Colonic mucosa (tissue), 4 donors: ENCODE measurements around the gene WDFY4. TPM values are rescaled to one million over a fixed set of nuclear protein-coding genes. Genes with fewer than 3 reads are reported as not detected.

Experiments
- DNase-seq: peaks from one replicate; pipeline ENCODE4 v3.0.0-alpha.2; 2020
- H3K27ac ChIP-seq: fragments of 200-600 bp; one replicate; pipeline ENCODE4 v1.8.0; 2021
- H3K27me3 ChIP-seq: fragments of 200-600 bp; one replicate; pipeline ENCODE4 v1.8.0; 2021
- H3K36me3 ChIP-seq: fragments of 200-600 bp; one replicate; pipeline ENCODE4 v1.8.0; 2021
- H3K4me1 ChIP-seq: fragments of 200-600 bp; one replicate; pipeline ENCODE4 v1.8.0; 2021; ENCODE audit warnings: mild to moderate bottlenecking
- H3K4me3 ChIP-seq: fragments of 200-600 bp; one replicate; pipeline ENCODE4 v1.8.0; 2021
- H3K9ac ChIP-seq, 2 donors: one replicate each; pipeline ENCODE4 v1.7.0; 2013; ENCODE audit warnings: control low read depth in 2 of 2, low read depth in 2 of 2, low read length in 2 of 2
- H3K9me3 ChIP-seq: fragments of 200-600 bp; one replicate; pipeline ENCODE4 v1.8.0; 2021
- CTCF ChIP-seq: fragments of 200-600 bp; IDR thresholded peaks from one replicate; pipeline ENCODE4 v1.8.0; 2022; ENCODE audit warnings: antibody characterized with exemption, mild to moderate bottlenecking
- intact Hi-C: fragments of 100-400 bp; cut with DNase I; formaldehyde crosslinking; loops from one replicate; pipeline ENCODE4 v1.14.1; 2022
- total RNA-seq, 2 donors: library from RNA; stranded (reverse); fragmentation: NEBNext Ultra II Directional in 1 of 2; extraction: Animal tissue kit (Norgen Biotek cat#: 25700) in 1 of 2; gene quantifications; one replicate each; pipeline ENCODE4 v1.2.1, GENCODE V29; 2021
- donor health status: healthy.
- donor health status: DM: no; HTN: no; CAD: no.
- donor health status: DM: no; HTN: no; CAD: no.

Gene WDFY4
- total RNA-seq, 2 donors from 2014 or later: 1.5 to 1.6 TPM

- intact Hi-C loops: no loop called here
- H3K27ac ChIP-seq: no peak overlapping the region
- no peaks in the 10 kb centered on the region for H3K9me3 ChIP-seq
- no peaks in the 10 kb centered on the region for H3K36me3 ChIP-seq
- H3K27me3 ChIP-seq: no peaks in the 10 kb centered on the region
- H3K4me3 ChIP-seq: no peak overlapping the region
- no peaks in the 10 kb centered on the region for H3K4me1 ChIP-seq
- DNase-seq: no peak
- no peak for TF ChIP-seq CTCF
- no peak overlapping the region for H3K9ac ChIP-seq
These were observed 216.6 kb downstream of the WDFY4 start for GRCh38 chr10:48901319-48901718.

GRCh38 chr10:48902096-48902495, 217.4 kb downstream of the WDFY4 start:
- intact Hi-C loops: no loop called here

GRCh38 chr10:48903151-48903550, 218.5 kb downstream of the WDFY4 start:
- no peak for TF ChIP-seq CTCF
- Histone ChIP-seq H3K9me3 (no peaks in the 10 kb centered on the region), H3K4me3 (no peak overlapping the region), H3K27ac (no peak overlapping the region), H3K36me3 (no peaks in the 10 kb centered on the region), H3K27me3 (no peaks in the 10 kb centered on the region), H3K4me1 (no peaks in the 10 kb centered on the region), H3K9ac (no peak overlapping the region)
- DNase-seq: no peak
- intact Hi-C loops: no loop called here

More at GRCh38 chr10:48902096-48902495, 217.4 kb downstream of the WDFY4 start:
- DNase-seq: no peak
- Histone ChIP-seq H3K36me3 (no peaks in the 10 kb centered on the region), H3K27ac (no peak overlapping the region), H3K9ac (peak overlapping the region in 1 of 2 donors; percentile 12), H3K4me1 (no peaks in the 10 kb centered on the region), H3K9me3 (no peaks in the 10 kb centered on the region), H3K4me3 (no peak overlapping the region), H3K27me3 (no peaks in the 10 kb centered on the region)
- no peak for TF ChIP-seq CTCF

GRCh38 chr10:48904861-48905260, 220.2 kb downstream of the WDFY4 start:
- Histone ChIP-seq H3K36me3 (no peaks in the 10 kb centered on the region), H3K4me1 (no peaks in the 10 kb centered on the region), H3K4me3 (no peak overlapping the region), H3K9me3 (no peaks in the 10 kb centered on the region), H3K27me3 (no peaks in the 10 kb centered on the region), H3K27ac (no peak overlapping the region), H3K9ac (no peak overlapping the region)
- TF ChIP-seq CTCF: no peak
- intact Hi-C loops: no loop called here
- DNase-seq: no peak

- Histone ChIP-seq H3K36me3 (no peaks in the 10 kb centered on the region), H3K4me3 (no peak overlapping the region), H3K27me3 (no peaks in the 10 kb centered on the region), H3K9ac (no peak overlapping the region), H3K9me3 (no peaks in the 10 kb centered on the region), H3K4me1 (no peaks in the 10 kb centered on the region), H3K27ac (no peak overlapping the region)
- intact Hi-C loops: no loop called here
- DNase-seq: no peak
- no peak for TF ChIP-seq CTCF
These were observed 220.6 kb downstream of the WDFY4 start for GRCh38 chr10:48905311-48905710.

GRCh38 chr10:48906841-48907240, 222.2 kb downstream of the WDFY4 start:
- Histone ChIP-seq H3K9me3 (no peaks in the 10 kb centered on the region), H3K27me3 (no peaks in the 10 kb centered on the region), H3K9ac (no peak overlapping the region), H3K4me1 (no peaks in the 10 kb centered on the region), H3K27ac (no peak overlapping the region), H3K36me3 (no peaks in the 10 kb centered on the region), H3K4me3 (no peak overlapping the region)
- intact Hi-C loops: no loop called here
- DNase-seq: no peak
- TF ChIP-seq CTCF: no peak
